ENCODE data around the gene GPR153.

Gene GPR153

DNA sequence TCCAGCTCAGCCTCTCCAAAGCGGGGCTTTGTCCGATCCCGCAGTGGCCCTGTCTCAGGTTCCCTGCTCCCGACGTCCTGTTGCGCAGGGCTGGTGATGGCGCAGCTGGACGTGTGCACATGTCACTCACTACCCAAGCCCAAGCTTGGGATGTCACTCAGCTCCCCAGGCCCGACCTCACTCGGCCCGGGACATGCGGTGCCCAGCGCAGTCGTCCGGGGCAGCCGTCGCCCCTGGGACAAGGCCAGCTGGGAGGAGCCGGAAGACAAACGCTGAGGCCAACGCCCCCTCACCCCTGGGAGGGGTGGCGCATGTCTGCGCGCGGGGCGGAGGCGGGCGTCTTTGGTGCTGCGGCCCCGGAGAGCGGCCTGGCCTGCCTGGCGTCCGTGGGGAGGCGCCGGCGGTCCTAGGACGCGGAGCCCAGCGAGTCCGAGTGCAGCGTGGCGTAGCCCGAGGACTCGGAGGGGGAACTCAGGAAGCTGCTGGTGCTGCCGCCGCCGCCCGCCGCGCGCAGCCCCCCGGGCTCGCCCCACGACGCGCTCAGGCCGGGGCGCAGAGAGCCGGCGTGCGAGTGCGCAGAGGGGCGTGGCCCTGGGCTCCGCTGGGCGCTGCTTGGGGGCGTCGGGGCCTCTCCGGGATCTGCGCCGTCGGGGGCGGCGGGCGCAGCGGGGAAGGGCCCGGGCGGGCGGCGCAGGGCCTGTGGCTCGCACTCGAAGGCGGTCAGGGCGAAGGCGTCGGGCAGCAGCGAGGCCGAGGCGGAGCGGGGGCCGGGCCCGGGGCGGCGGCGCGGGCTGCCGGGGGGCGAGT is 11.8 kb downstream of the GPR153 start:
- DNase-seq (ENCODE audit: low read depth in 2 of 2): no peak

DNA sequence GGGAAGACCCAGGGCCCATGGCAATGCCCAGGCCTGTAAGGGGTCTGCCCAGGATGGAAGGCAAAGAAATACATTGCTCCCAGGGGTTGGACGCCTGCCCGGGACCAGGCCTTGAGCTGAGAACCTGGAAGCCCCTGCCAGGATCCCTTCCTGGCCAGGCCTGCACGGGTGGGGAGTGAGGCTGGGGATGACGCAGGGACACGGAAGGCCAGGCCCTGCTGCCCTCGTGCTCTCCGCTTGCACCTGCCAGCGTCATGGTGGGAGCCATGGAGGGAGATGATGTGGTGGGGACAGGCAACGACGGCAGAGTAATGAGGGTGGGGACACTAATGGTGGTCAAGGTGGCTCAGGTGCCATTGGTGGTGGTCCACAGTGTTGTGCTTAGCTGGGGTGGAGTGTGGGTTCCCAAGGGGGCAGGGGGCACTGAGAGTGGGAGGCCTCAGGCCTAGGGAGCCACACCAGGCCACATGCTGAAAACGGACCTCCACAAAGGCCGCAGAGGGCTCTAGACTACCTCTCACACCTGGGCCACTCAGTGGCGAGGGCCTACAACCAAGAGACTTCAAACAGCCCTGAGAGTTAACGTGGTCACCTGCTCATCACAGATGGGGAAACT is 12.6 kb downstream of the GPR153 start:
- no peak for DNase-seq (ENCODE audit: low read depth in 2 of 2)

DNA sequence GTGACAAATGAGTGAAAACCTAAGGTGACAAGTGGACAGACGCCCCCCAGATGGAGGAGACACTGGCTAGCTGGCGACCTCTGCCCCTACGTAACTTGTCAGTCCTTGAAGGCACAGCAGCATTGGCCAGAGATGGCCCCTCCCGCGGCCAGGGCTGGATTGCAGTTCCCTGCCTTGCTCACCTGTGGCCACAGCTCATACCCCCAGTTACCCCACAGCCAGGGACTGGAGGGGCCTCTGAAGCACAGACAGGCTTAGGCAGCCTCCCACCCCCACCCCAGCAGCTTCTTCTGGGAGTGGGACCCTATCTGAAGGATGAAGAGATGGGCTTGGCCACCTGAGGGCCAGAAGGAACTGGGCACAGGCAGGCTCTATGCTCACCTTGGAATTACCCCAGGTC is 13.2 kb downstream of the GPR153 start:
- no peak for DNase-seq (ENCODE audit: low read depth in 2 of 2)

DNA sequence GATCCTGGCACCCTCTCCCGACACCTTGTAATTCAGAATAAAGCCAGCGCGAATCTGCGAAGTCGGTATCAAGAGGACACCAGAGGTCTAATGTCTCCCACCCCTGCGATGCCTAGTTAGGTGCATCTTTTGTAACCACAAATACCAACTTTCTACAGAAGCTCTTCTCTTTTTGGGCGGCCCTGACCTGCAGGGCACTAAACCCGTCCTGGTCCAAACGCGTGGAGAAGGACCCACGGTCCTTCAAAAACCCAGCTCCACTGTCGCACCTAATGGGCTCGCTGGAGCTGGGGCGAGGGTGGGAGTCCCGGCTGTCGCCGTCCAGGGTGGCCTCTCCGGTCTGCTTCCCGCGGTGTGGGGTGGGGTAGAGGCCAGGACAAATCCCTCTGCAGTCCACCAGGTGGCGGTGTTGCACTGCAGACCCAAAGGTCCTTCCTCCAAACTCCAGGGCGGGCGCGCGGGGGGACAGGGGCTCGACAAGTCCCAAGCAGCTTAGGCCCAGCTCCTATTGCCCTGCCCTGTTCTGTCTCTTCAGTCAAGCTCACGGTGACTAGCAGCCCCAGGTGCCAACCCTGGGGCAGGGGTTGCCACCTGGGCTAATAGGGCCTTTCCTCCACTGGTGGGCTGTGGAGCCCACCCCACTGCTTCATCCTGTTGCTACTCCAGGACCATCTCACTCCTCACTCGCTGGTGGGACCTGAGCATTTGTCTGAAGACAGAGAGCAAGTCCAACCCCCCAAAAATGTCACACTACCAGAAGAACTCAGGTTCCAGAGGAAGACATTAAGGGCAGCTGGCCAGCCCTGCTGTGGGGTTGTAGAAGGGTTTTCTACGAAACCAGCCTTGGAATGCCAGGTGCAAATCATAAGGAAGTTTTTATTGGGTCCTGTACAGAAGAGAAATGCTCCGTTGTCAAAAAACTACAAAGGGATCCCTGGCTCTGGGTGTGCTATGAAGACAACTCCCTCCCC is 14.1 kb downstream of the GPR153 start:
- DNase-seq (ENCODE audit: low read depth in 2 of 2): peak; percentile 77 to 80

GRCh38 chr1:6245869-6246496 is 14.9 kb downstream of the GPR153 start:
- DNase-seq (ENCODE audit: low read depth in 2 of 2): peak in 1 of 2 donors; percentile 42

- peak; percentile 69 to 79 for DNase-seq (ENCODE audit: low read depth in 2 of 2)
Measured at GRCh38 chr1:6245086-6245868, 15.6 kb downstream of the GPR153 start.

DNA sequence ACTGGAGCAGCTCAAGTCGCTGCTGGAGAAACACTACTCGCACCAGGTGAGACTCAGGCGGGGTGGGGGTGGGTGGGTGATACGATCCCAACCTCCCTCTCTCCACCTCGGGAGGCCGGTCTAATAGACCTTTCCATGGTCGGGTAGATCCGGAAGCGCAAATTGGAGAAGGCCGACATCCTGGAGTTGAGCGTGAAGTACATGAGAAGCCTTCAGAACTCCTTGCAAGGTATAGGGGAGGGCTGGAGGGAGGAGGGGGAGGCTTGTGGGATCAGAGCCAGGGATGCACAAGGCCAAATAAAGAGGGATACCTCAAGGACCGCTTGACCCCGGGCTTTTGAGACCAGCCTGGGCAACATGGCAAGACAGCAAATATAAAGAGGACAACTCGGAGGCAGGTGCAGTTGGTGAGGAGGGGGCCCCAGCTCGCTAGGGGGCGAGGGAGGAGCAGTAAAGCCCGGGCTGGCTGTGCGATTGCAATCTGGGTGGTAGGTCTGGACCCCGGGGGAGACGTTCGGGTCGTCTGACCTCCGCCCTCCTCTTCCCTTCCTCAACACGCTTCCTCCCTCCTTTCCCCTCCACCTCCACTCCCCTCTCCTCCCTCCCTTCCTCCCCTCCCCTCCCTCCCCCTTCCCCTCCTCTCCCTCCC is 16.4 kb downstream of the GPR153 start:
- no peak for DNase-seq (ENCODE audit: low read depth in 2 of 2)

- DNase-seq (ENCODE audit: low read depth in 2 of 2): no peak
Measured at GRCh38 chr1:6243993-6244392, 16.9 kb downstream of the GPR153 start, which contains the start of gene HES3. Gene HES3, plus strand, starts transcription at chr1:6244179. Its CDS starts 187 bp downstream, at chr1:6244366.

DNA sequence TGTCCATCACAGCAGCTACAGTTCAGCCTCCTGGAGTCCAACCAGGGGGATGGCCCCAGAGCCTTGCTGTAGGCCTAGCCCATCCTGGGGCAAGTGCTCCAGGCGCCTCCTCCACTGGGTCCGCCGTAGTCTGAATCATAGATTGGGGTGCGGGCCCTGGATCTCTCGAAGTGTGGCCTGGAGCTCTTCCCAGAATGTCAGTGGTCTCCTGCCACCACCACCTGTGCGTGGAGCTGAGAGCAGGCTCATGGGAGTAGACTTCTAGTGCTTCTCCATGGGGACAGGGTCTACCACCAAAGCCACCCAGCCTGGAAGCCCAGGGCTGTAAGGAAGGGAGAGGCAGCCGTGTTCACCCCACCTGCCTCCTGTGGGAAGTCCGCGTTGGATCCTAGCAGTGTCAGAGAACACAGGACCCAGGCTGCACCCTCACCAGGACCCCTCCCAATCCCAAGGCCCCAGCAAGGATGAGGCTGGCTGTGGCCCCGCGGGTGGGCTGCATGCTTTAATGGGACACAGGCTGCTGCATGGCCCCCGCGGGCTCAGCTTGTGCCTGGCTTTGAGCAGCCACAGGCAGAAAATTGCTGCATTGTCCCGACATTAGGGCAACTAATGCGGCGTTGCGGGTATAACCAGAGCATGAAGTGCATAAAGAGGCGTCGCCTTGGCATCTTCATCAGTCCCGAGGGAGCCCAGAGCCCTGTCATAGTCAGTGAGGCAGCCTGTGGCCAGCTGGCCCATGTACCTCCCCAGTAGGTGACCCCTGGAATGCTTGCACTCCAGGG is 17.7 kb downstream of the GPR153 start:
- no peak for DNase-seq (ENCODE audit: low read depth in 2 of 2)

GRCh38 chr1:6241887-6242740 is 18.8 kb downstream of the GPR153 start:
- no peak for DNase-seq (ENCODE audit: low read depth in 2 of 2)

GRCh38 chr1:6241107-6241886 is 19.6 kb downstream of the GPR153 start:
- no peak for DNase-seq (ENCODE audit: low read depth in 2 of 2)

DNA sequence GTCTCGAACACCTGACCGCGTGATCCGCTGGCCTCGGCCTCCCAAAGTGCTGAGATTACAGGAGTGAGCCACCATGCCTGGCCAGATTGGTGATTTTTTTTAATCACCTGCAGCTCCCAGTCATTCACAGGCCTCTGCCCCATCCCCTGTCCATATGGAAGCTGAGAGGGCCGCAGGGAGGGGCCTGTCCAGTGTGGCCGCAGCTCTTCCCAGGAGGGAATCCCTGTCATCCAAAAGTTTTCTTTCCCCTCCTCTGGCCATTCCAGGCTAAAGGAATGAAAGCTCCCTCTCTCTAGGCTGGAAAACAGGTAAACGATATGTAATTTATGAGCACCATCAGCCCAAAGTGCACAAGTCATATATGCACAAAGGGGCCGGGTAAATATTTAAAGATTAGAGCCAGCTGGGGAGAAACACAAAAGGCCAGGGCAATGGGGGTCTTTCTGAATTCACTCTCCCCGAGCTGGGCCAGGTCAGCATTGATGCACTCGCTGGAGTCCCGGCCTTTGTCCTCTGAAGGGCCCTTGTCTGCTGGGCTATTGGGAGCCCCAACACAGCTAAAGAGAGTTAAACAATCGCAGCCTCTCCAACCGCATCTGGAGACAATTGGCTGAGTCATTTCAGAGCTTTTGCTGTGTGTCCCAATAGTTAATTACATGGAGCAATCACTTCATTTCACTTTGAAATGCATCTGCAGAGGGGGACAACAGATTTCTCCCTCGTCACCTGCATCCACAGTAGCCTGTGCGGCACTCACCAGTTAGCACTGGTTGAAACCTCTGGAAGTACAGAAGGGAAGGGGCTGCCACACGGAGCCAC is 20.7 kb downstream of the GPR153 start:
- no peak for DNase-seq (ENCODE audit: low read depth in 2 of 2)

GRCh38 chr1:6239213-6239752 is 21.6 kb downstream of the GPR153 start:
- no peak for DNase-seq (ENCODE audit: low read depth in 2 of 2)

DNA sequence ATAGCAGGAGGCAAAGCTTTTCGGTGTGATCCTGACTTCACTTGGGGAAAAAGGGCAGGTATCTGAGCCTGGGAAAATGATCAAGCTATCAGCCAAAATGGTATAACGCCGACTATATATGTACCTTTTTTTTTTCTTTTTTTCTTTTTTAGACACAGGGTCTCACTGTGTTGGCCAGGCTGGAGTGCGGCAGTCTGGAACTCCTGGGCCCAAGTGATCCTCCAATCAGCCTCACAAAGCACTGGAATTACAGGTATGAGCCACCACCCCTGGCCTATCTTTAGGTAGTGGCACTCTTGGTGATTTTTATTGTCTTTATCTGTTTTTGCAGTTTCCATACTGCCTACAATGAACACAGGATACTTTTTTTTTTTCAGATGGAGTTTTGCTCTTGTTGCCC is 23.8 kb downstream of the GPR153 start:
- DNase-seq (ENCODE audit: low read depth in 2 of 2): no peak

DNA sequence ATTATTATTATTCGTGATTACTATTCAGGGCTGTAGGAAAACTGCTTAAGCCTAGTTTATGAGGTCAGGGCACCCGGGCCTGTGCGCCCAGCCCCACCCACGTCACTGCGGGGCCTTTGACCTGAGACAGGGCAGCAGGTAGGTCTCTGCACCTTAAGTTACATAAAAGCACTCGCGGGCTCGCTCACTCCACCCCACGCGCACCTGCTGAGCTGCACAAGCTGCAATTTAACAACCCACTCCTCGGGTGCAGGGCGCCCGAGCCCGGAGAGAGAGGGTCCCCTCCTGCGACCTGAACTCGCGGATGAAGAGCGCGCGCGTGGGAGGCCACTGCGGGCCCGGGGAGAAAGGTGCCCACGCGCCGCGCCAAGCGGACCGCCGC is 25.6 kb downstream of the GPR153 start:
- DNase-seq (ENCODE audit: low read depth in 2 of 2): peak in 1 of 2 donors; percentile 19

DNA sequence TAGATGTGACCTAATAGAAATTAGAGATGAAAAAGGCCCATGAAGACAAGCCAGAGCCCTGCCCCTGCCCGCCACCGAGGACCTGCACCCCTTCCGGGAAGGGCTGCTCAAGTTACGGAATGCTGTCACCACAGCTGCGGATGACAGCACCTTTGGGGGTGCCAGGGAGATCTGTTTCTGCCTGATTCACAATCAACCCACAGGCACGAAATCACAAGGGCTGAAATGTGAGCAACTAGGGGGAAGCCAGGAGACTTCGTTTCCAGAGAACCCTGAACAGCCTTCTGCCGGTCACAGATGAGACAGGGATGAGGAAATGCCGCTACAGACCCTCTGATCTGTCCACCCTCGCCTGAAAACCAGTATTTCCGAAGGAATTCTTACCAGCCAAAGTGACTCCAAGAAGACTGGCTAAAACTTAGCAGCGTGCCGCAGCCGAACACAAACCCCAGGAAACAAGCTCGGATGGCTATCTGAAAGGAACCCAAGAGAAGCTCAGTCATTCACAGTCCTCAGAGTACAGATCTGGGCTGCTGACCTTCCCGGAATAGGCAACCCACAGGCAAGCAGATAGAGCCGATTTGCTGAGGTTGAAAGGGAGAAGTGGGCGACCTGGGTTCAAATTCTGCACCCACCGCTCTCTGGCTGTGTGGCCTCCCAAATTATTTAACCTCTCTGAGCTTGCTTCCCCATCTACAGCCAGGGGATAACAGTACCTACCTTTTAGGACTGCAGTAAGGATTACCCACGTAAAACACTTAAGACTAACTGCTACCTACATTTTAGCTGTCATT is 26.2 kb downstream of the GPR153 start:
- no peak for DNase-seq (ENCODE audit: low read depth in 2 of 2)
